Amygdala (tissue), 56 donors: Measurements from ENCODE around the gene HLA-F.

Experiments used
- DNase-seq, 56 donors: peaks; one replicate each; lab custom pipeline; 2025; lab: John Stamatoyannopoulos, UW

Gene HLA-F

GRCh38 chr6:29723666-29724588, 693 bp downstream of the HLA-F start:
- peak in 17 of 56 donors; percentile 3 to 60 (median 18) for DNase-seq

- DNase-seq = no peak
Observed at GRCh38 chr6:29724937-29725869, 2.0 kb downstream of the HLA-F start.

- no peak for DNase-seq
Observed at GRCh38 chr6:29726001-29726400, 2.8 kb downstream of the HLA-F start.

GRCh38 chr6:29726571-29727194, 3.4 kb downstream of the HLA-F start:
- no peak for DNase-seq

- no peak for DNase-seq
Observed at GRCh38 chr6:29727637-29728036, 4.4 kb downstream of the HLA-F start.

GRCh38 chr6:29728173-29728874, 5.1 kb downstream of the HLA-F start:
- no peak for DNase-seq

- DNase-seq = no peak
Observed at GRCh38 chr6:29728875-29729270, 5.6 kb downstream of the HLA-F start.

- DNase-seq = no peak
Observed at GRCh38 chr6:29729774-29730328, 6.6 kb downstream of the HLA-F start.

GRCh38 chr6:29730575-29731126, 7.4 kb downstream of the HLA-F start:
- no peak for DNase-seq

- no peak for DNase-seq
Observed at GRCh38 chr6:29731281-29731680, 8.0 kb downstream of the HLA-F start.

GRCh38 chr6:29733057-29733456, 9.8 kb downstream of the HLA-F start:
- no peak for DNase-seq

- DNase-seq = peak in 1 of 56 donors; percentile 7
Observed at GRCh38 chr6:29734046-29735018, 11.1 kb downstream of the HLA-F start.

GRCh38 chr6:29736563-29736962, 13.3 kb downstream of the HLA-F start:
- no peak for DNase-seq

GRCh38 chr6:29737707-29738630, 14.7 kb downstream of the HLA-F start:
- peak in 34 of 56 donors; percentile 2 to 56 (median 16) for DNase-seq

- DNase-seq = no peak
Observed at GRCh38 chr6:29739136-29739881, 16.1 kb downstream of the HLA-F start.

GRCh38 chr6:29739882-29740261, 16.6 kb downstream of the HLA-F start:
- DNase-seq = no peak
